HCT116 (cell line): ENCODE results near the gene NET1. TPM values are rescaled to one million over a fixed set of nuclear protein-coding genes. Genes with fewer than 3 reads are reported as not detected.

Source experiments
- ATAC-seq: fragments of 200-7000 bp; cut with Tn5 transposase; 2 replicates; pipeline ENCODE4 v1.9.1; 2020; ENCODE audit warnings: mild to moderate bottlenecking, moderate library complexity
- BruUV-seq: library from RNA; stranded (reverse); fragments of 400-500 nt; replicated peaks from 2 replicates; lab custom pipeline; 2021; lab: Mats Ljungman, UMichigan
- CTCF ChIA-PET: fragments of 300-600 bp; sonication (Branson Sonifier 250); formaldehyde crosslinking; loops from one replicate; lab custom pipeline; 2021; ENCODE audit warnings: antibody characterized with exemption; lab: Charles Lee
- POLR2A ChIA-PET: fragments of 300-600, 350-600 bp; sonication (Branson Sonifier 250); formaldehyde crosslinking; loops from one replicate; lab custom pipeline; 2021; ENCODE audit warnings: antibody characterized with exemption; lab: Charles Lee
- RAD21 ChIA-PET, 2 experiments: fragments of 300-600 bp; sonication (Branson Sonifier 250); formaldehyde crosslinking; loops; one replicate each; lab custom pipeline; 2023; ENCODE audit warnings: low total read pairs in 2 of 2; ENCODE audit not compliant: uncharacterized antibody in 2 of 2, unreplicated experiment in 2 of 2, low non-redundant PET in 1 of 2; lab: Charles Lee
- DNase-seq: peaks from one replicate; pipeline ENCODE4 v3.0.0-alpha.2; 2010; ENCODE audit warnings: low read depth, low spot score
- H2AFZ ChIP-seq: fragments of 200-600 bp; shearing (Covaris generic), sonication (generic); 2 replicates; pipeline ENCODE4 v1.6.1; 2017; ENCODE audit warnings: low read depth, mixed run types, mixed read lengths, antibody characterized with exemption, low read length; ENCODE audit not compliant: poor library complexity, severe bottlenecking
- H3K27ac ChIP-seq: 2 replicates; pipeline ENCODE4 v1.5.1; 2012; ENCODE audit warnings: low read depth, low read length
- H3K27me3 ChIP-seq: fragments of 200-600 bp; sonication (generic); 2 replicates; pipeline ENCODE4 v1.6.1; 2016; ENCODE audit warnings: mixed run types, low read length, mixed read lengths; ENCODE audit not compliant: insufficient read depth
- H3K36me3 ChIP-seq, 2 experiments: fragments of 200-500 bp in 1 of 2; fragments of 200-600 bp in 1 of 2; sonication (Bioruptor generic) in 1 of 2; sonication (generic) in 1 of 2; 2 replicates each; pipeline versions ENCODE4 v1.5.1 to v1.6.1; 2014 to 2016; ENCODE audit warnings: low read length in 2 of 2, inconsistent platforms in 1 of 2, mixed read lengths in 1 of 2, mixed run types in 1 of 2; ENCODE audit not compliant: insufficient read depth in 2 of 2, control insufficient read depth in 1 of 2
- H3K4me1 ChIP-seq, 2 experiments: fragments of 200-600 bp in 1 of 2; sonication (generic) in 1 of 2; 2 replicates each; pipeline versions ENCODE4 v1.5.1 to v1.6.1; 2012 to 2017; ENCODE audit warnings: low read length in 2 of 2, inconsistent platforms in 1 of 2, mild to moderate bottlenecking in 1 of 2, mixed read lengths in 1 of 2, mixed run types in 1 of 2, moderate library complexity in 1 of 2; ENCODE audit not compliant: insufficient read depth in 2 of 2, control insufficient read depth in 1 of 2
- H3K4me2 ChIP-seq: fragments of 200-600 bp; sonication (generic); 2 replicates; pipeline ENCODE4 v1.6.1; 2017; ENCODE audit warnings: mixed run types, low read length, mixed read lengths
- H3K4me3 ChIP-seq, 2 experiments: fragments of 200-600 bp in 1 of 2; sonication (generic) in 1 of 2; replicated peaks in 1 of 2; 2 replicates each; pipeline ENCODE4 v1.5.1; 2011 to 2016; ENCODE audit warnings: low read length in 2 of 2, control low read depth in 1 of 2, low read depth in 1 of 2, mild to moderate bottlenecking in 1 of 2, mixed read lengths in 1 of 2, mixed run types in 1 of 2
- H3K79me2 ChIP-seq: fragments of 200-600 bp; sonication (generic); 2 replicates; pipeline ENCODE4 v1.6.1; 2017; ENCODE audit warnings: mild to moderate bottlenecking, mixed run types, low read length, moderate library complexity, mixed read lengths; ENCODE audit not compliant: insufficient read depth
- H3K9ac ChIP-seq: fragments of 200-600 bp; sonication (generic); 2 replicates; pipeline ENCODE4 v1.6.1; 2016; ENCODE audit warnings: low read length, mixed read lengths
- H3K9me2 ChIP-seq: fragments of 200-600 bp; sonication (generic), shearing (Covaris generic); 2 replicates; pipeline ENCODE4 v1.6.1; 2017; ENCODE audit warnings: mixed run types, mild to moderate bottlenecking, moderate library complexity; ENCODE audit not compliant: insufficient read depth
- H3K9me3 ChIP-seq, 2 experiments: fragments of 200-500 bp in 1 of 2; fragments of 200-600 bp in 1 of 2; sonication (Bioruptor generic) in 1 of 2; sonication (generic) in 1 of 2; 2 replicates each; pipeline ENCODE4 v1.6.1; 2014 to 2017; ENCODE audit warnings: low read length in 2 of 2, mixed read lengths in 2 of 2, inconsistent platforms in 1 of 2, low read depth in 1 of 2, mild to moderate bottlenecking in 1 of 2, mixed run types in 1 of 2, moderate library complexity in 1 of 2; ENCODE audit not compliant: control insufficient read depth in 1 of 2, insufficient read depth in 1 of 2
- H4K20me1 ChIP-seq: fragments of 200-600 bp; sonication (generic), shearing (Covaris generic); 2 replicates; pipeline ENCODE4 v1.6.1; 2017; ENCODE audit warnings: mixed run types, mild to moderate bottlenecking, moderate library complexity; ENCODE audit not compliant: insufficient read depth
- ATF3 ChIP-seq: IDR thresholded peaks from 2 replicates; pipeline ENCODE4 v1.6.1; 2012
- CEBPB ChIP-seq: IDR thresholded peaks from 2 replicates; pipeline ENCODE4 v1.6.1; 2012; ENCODE audit warnings: low read depth
- EGR1 ChIP-seq: IDR thresholded peaks from 2 replicates; pipeline ENCODE4 v1.6.1; 2012; ENCODE audit warnings: low read depth
- ELF1 ChIP-seq: IDR thresholded peaks from 2 replicates; pipeline ENCODE4 v1.6.1; 2012; ENCODE audit warnings: low read depth, borderline replicate concordance
- FOSL1 ChIP-seq: IDR thresholded peaks from 2 replicates; pipeline ENCODE4 v1.6.1; 2012; ENCODE audit warnings: low read depth
- JUND ChIP-seq: IDR thresholded peaks from 2 replicates; pipeline ENCODE4 v1.6.1; 2012
- POLR2A ChIP-seq: IDR thresholded peaks from 2 replicates; pipeline ENCODE4 v1.7.0; 2011; ENCODE audit warnings: borderline replicate concordance; ENCODE audit not compliant: insufficient read depth, insufficient read length; ENCODE audit errors: extremely low read depth
- RAD21 ChIP-seq: IDR thresholded peaks from 2 replicates; pipeline ENCODE4 v1.6.1; 2012; ENCODE audit warnings: low read depth, mild to moderate bottlenecking
- SIN3A ChIP-seq: IDR thresholded peaks from 2 replicates; pipeline ENCODE4 v1.6.1; 2012; ENCODE audit warnings: low read depth
- SP1 ChIP-seq: IDR thresholded peaks from 2 replicates; pipeline ENCODE4 v1.6.1; 2012; ENCODE audit warnings: low read depth
- SRF ChIP-seq: IDR thresholded peaks from 2 replicates; pipeline ENCODE4 v1.6.1; 2012; ENCODE audit warnings: low read depth
- TCF7L2 ChIP-seq: IDR thresholded peaks from 2 replicates; pipeline ENCODE4 v1.7.0; 2011; ENCODE audit warnings: borderline replicate concordance, inconsistent platforms; ENCODE audit not compliant: insufficient read depth, insufficient read length; ENCODE audit errors: extremely low read depth
- YY1 ChIP-seq: IDR thresholded peaks from 2 replicates; pipeline ENCODE4 v1.6.1; 2011; ENCODE audit warnings: low read length, low read depth, moderate library complexity, mild to moderate bottlenecking; ENCODE audit not compliant: insufficient replicate concordance; ENCODE audit errors: extremely low read depth
- ZFX ChIP-seq: fragments of 450-650 bp; IDR thresholded peaks from 2 replicates; pipeline ENCODE4 v1.6.1; 2017
- ZNF274 ChIP-seq: fragments of 200-500 bp; sonication (Bioruptor generic); IDR thresholded peaks from 2 replicates; pipeline ENCODE4 v1.6.1; 2014; ENCODE audit warnings: mild to moderate bottlenecking, low read depth, low read length, inconsistent platforms
- intact Hi-C: fragments of 100-400 bp; cut with micrococcal nuclease; formaldehyde crosslinking; loops from 2 replicates; pipeline ENCODE4 v1.10.0; 2022
- total RNA-seq: library from RNA; stranded (reverse); gene quantifications from one replicate; pipeline ENCODE4 v1.2.1, GENCODE V29; 2021; ENCODE audit not compliant: unreplicated experiment

NET1 gene
- total RNA-seq, 1 experiment from 2014 or later = 51.2 TPM

- Histone ChIP-seq H4K20me1 (no peaks in the 10 kb centered on the region), H3K27ac (no peak overlapping the region), H3K9me2 (no peaks in the 10 kb centered on the region), H3K4me2 (no peak overlapping the region), H3K4me3 (no peak overlapping the region), H2AFZ (no peak overlapping the region), H3K9me3 (no peaks in the 10 kb centered on the region), H3K79me2 (no peaks in the 10 kb centered on the region), H3K36me3 (peaks cover 24 to 30% of the 10 kb centered on the region in 2 experiments), H3K9ac (no peak overlapping the region), H3K4me1 (no peaks in the 10 kb centered on the region), H3K27me3 (no peaks in the 10 kb centered on the region)
- ChIA-PET CTCF (no interaction called here), POLR2A (interaction anchor here (0.6 kb wide), 1 partner anchor 394 kb away, joined by 3 read pairs; no protein-coding TSS in a partner anchor), RAD21 (no interaction called here)
- no peak for ATAC-seq
- TF ChIP-seq ELF1 = no peak
- TF ChIP-seq SIN3A = no peak
- intact Hi-C loops = no loop called here
- no TSS peak for BruUV-seq
- DNase-seq = no peak
Observed at GRCh38 chr10:5458949-5459747, 46.8 kb downstream of the NET1 start.

- no peak overlapping the region for H3K27ac ChIP-seq
Observed at GRCh38 chr10:5460468-5461202, 48.3 kb downstream of the NET1 start.

More at GRCh38 chr10:5460468-5461202, 48.3 kb downstream of the NET1 start:
- no peaks in the 10 kb centered on the region for H3K4me1 ChIP-seq
- TF ChIP-seq SP1 (no peak), TCF7L2 (no peak), RAD21 (no peak), SRF (no peak), JUND (no peak), ZNF274 (no peak), CEBPB (no peak), ATF3 (no peak), YY1 (no peak), ZFX (no peak), FOSL1 (no peak), POLR2A (no peak), EGR1 (no peak)
- no peaks in the 10 kb centered on the region for H3K27me3 ChIP-seq
- ATAC-seq (no peak), DNase-seq (no peak)
- intact Hi-C loops = no loop called here
- H3K9ac ChIP-seq = no peak overlapping the region
- no peak overlapping the region for H2AFZ ChIP-seq
- H3K36me3 ChIP-seq = peaks cover 17 to 21% of the 10 kb centered on the region in 2 experiments; a peak in 3 of 4 replicates
- ChIA-PET POLR2A (no interaction called here), RAD21 (no interaction called here), CTCF (interaction anchor here (1.9 kb wide), 1 partner anchor 163 kb away, joined by 7 read pairs; no protein-coding TSS in a partner anchor)
- H3K4me3 ChIP-seq = no peak overlapping the region
- no peak overlapping the region for H3K4me2 ChIP-seq
- no TSS peak for BruUV-seq
- no peaks in the 10 kb centered on the region for H4K20me1 ChIP-seq
- H3K79me2 ChIP-seq = no peaks in the 10 kb centered on the region
- no peaks in the 10 kb centered on the region for H3K9me2 ChIP-seq
- no peaks in the 10 kb centered on the region for H3K9me3 ChIP-seq
